RWPE1 (cell line): ENCODE results near the gene TXNDC11.

Source experiments
- CTCF ChIA-PET: fragments of 350-600 bp; sonication (Branson Sonifier 250); formaldehyde crosslinking; extraction: SDS; loops from one replicate; lab custom pipeline; 2021; lab: Yijun Ruan, JAX
- POLR2A ChIA-PET: fragments of 400-600 bp; formaldehyde crosslinking; extraction: SDS; loops from one replicate; lab custom pipeline; 2020; ENCODE audit warnings: antibody characterized with exemption; ENCODE audit not compliant: low non-redundant PET; lab: Yijun Ruan, JAX
- DNase-seq: peaks from one replicate; pipeline ENCODE4 v3.0.0; 2012; ENCODE audit warnings: low spot score
- H3K27ac ChIP-seq: fragments of 450-650 bp; 2 replicates; pipeline ENCODE4 v1.5.1; 2017
- TF ChIP-seq, protein P1 (sequence below): fragments of 450-650 bp; conservative IDR thresholded peaks from 2 replicates; pipeline ENCODE4 v1.5.1; 2017; ENCODE audit warnings: low read depth, mild to moderate bottlenecking

Gene TXNDC11

DNA sequence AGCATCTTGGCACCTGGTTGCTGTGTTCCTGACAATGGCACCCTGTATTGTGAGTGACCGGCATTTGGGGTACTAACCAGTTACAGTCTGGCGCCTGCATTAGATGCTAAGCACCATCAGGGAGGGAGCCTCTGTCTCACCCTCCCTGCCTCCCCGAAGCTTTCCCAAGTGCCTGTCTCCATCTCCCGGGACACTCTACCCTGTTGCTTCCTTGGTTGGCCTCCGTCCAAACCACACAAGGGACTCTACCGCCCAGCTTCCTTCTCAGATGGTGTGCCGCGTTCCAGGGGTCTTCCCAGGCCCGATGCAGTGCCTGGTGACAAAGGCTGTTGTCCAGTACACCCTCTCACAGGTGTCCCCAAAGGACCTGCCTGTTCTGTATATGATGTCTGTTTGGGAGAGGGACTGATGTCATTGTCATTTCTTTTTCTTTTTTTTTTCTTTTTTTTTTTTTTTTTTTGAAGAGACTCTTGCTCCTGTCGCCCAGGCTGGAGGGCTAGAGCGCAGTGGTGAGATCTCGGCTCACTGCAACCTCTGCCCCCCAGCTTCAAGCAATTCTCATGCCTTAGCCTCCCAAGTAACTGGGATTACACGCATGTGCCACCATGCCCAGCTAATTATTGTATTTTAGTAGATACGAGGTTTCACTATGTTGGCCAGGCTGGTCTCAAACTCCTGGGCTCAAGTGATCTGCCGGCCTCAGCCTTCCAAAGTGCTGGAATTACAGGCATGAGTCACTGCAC is 67.7 kb downstream of the TXNDC11 start:
- DNase-seq, result peak; percentile 25
- CTCF ChIA-PET, result interaction anchor here (0.5 kb wide), 2 partner anchors 16 to 144 kb away, joined by 3 read pairs; no protein-coding TSS in a partner anchor

DNA sequence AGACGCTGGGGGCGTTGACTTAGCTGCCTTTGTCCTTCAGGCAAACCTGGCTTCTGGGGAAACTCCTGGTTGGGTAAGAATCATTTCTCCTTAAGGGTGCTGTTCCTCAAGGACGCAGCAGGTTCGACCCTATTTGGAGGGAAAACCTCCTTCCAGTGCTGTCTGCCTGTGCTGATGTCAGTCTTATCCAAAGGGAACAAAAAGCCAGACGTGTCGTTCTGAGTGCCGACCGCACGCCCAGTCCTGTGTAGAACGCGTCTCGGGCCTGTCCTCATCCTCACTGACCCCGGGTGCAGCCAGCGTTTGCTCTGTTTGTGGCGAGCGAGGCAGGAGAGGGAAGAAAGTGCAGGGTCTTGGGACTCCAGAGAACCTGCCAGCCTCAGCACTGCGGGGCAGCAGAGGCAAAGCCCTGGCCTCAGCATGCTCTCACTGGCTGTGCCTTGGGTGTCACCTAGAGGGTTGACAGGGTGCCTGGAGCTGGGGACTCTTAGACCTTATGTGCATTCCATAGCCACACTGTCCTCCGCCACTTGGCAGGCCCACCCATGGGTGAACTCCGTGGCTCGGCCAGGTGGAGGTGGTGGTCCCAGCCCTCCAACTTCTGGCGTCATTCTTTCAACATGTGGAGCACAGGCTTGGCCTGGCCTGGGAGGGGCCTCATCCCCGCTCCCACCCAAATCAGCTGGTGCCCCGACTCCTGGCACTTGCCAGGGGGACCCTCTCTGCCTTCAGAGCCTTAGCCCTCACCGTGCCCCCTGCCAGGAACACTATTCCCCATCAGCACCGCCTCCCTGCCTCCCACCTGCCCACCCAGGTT is 68.4 kb downstream of the TXNDC11 start:
- H3K27ac ChIP-seq, result peak overlapping the region; percentile 82
- ChIA-PET POLR2A (interaction anchor here (1.4 kb wide), 1 partner anchor 69 kb away, joined by 3 read pairs; the partner anchor contains the start of gene TXNDC11), CTCF (interaction anchor here (0.5 to 0.7 kb wide), 2 partner anchors 15 to 45 kb away, joined by 3 to 4 read pairs; no protein-coding TSS in a partner anchor)
- TF ChIP-seq, protein P1, sequence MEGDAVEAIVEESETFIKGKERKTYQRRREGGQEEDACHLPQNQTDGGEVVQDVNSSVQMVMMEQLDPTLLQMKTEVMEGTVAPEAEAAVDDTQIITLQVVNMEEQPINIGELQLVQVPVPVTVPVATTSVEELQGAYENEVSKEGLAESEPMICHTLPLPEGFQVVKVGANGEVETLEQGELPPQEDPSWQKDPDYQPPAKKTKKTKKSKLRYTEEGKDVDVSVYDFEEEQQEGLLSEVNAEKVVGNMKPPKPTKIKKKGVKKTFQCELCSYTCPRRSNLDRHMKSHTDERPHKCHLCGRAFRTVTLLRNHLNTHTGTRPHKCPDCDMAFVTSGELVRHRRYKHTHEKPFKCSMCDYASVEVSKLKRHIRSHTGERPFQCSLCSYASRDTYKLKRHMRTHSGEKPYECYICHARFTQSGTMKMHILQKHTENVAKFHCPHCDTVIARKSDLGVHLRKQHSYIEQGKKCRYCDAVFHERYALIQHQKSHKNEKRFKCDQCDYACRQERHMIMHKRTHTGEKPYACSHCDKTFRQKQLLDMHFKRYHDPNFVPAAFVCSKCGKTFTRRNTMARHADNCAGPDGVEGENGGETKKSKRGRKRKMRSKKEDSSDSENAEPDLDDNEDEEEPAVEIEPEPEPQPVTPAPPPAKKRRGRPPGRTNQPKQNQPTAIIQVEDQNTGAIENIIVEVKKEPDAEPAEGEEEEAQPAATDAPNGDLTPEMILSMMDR, result no peak
- no peak for DNase-seq

More for the DNA sequence above, 67.7 kb downstream of the TXNDC11 start:
- POLR2A ChIA-PET, result interaction anchor here (0.6 to 1.4 kb wide), 2 partner anchors 68 to 271 kb away, joined by 3 read pairs; partner anchors contain the start of gene TXNDC11
- TF ChIP-seq, protein P1, result no peak
- H3K27ac ChIP-seq, result peak overlapping the region; percentile 82

- CTCF ChIA-PET, result interaction anchor here (0.5 to 0.7 kb wide), 2 partner anchors 44 to 169 kb away, joined by 3 to 4 read pairs; no protein-coding TSS in a partner anchor
- TF ChIP-seq, protein P1, result no peak
- peak overlapping the region; percentile 82 for H3K27ac ChIP-seq
- no peak for DNase-seq
- POLR2A ChIA-PET, result no interaction called here
Measured at GRCh38 chr16:11673091-11674000, 69.3 kb downstream of the TXNDC11 start.

- no peak for DNase-seq
- CTCF ChIA-PET, result interaction anchor here (0.5 to 0.7 kb wide), 2 partner anchors 141 to 168 kb away, joined by 3 read pairs; no protein-coding TSS in a partner anchor
- POLR2A ChIA-PET, result interaction anchor here (0.6 kb wide), 1 partner anchor 405 kb away, joined by 3 read pairs; no protein-coding TSS in a partner anchor
- H3K27ac ChIP-seq, result peak overlapping the region; percentile 82
- TF ChIP-seq, protein P1, result no peak
Measured at GRCh38 chr16:11672206-11673090, 70.2 kb downstream of the TXNDC11 start.

- DNase-seq, result no peak
- POLR2A ChIA-PET, result interaction anchor here (0.6 kb wide), 1 partner anchor 404 kb away, joined by 3 read pairs; no protein-coding TSS in a partner anchor
- H3K27ac ChIP-seq, result peak overlapping the region; percentile 82
- CTCF ChIA-PET, result interaction anchor here (0.6 to 0.7 kb wide), 2 partner anchors 142 to 415 kb away, joined by 3 to 4 read pairs; no protein-coding TSS in a partner anchor
- TF ChIP-seq, protein P1, result no peak
Measured at GRCh38 chr16:11671676-11672075, 71.0 kb downstream of the TXNDC11 start.
